GM23338 (cell line): Measurements from ENCODE around the gene GZF1.

Experiments
- CREB1 ChIP-seq: fragments of 250-450 bp; sonication (Bioruptor Pico); IDR thresholded peaks from 2 replicates; pipeline ENCODE4 v1.5.0; 2020; ENCODE audit warnings: low read depth, mild to moderate bottlenecking, moderate library complexity
- CTCF ChIP-seq, 2 experiments: fragments of 200-600 bp in 1 of 2; sonication (generic) in 1 of 2; conservative IDR thresholded peaks; 2 replicates each; pipeline versions ENCODE4 v1.5.1 to v1.6.1; 2016 to 2017; ENCODE audit warnings: antibody characterized with exemption in 2 of 2, low read depth in 2 of 2, mild to moderate bottlenecking in 2 of 2, moderate library complexity in 1 of 2
- EZH2 ChIP-seq: fragments of 200-600 bp; sonication (generic); IDR thresholded peaks from one replicate; pipeline ENCODE4 v1.8.0; 2017; ENCODE audit warnings: antibody characterized with exemption, mild to moderate bottlenecking, low read depth; ENCODE audit not compliant: unreplicated experiment
- EZH2phosphoT487 ChIP-seq: fragments of 200-600 bp; sonication (generic); IDR thresholded peaks from one replicate; pipeline ENCODE4 v1.8.1; 2018; ENCODE audit warnings: antibody characterized with exemption; ENCODE audit not compliant: unreplicated experiment
- JUNB ChIP-seq: IDR thresholded peaks from one replicate; pipeline ENCODE4 v1.6.1; 2016; ENCODE audit warnings: antibody characterized with exemption; ENCODE audit not compliant: unreplicated experiment
- NANOG ChIP-seq: IDR thresholded peaks from 2 replicates; pipeline ENCODE4 v1.6.1; 2016; ENCODE audit warnings: antibody characterized with exemption, borderline replicate concordance
- POLR2AphosphoS5 ChIP-seq: IDR thresholded peaks from 2 replicates; pipeline ENCODE4 v1.6.1; 2016; ENCODE audit warnings: antibody characterized with exemption, low read depth
- REST ChIP-seq: IDR thresholded peaks from one replicate; pipeline ENCODE4 v1.6.1; 2018; ENCODE audit warnings: antibody characterized with exemption; ENCODE audit not compliant: unreplicated experiment
- STAT1 ChIP-seq: IDR thresholded peaks from one replicate; pipeline ENCODE4 v1.6.1; 2016; ENCODE audit warnings: antibody characterized with exemption; ENCODE audit not compliant: unreplicated experiment
- ZNF114 ChIP-seq: fragments of 250-450 bp; sonication (Bioruptor Pico); IDR thresholded peaks from 2 replicates; pipeline ENCODE4 v1.5.0; 2020; ENCODE audit warnings: mild to moderate bottlenecking, moderate library complexity
- ZNF331 ChIP-seq: fragments of 250-450 bp; sonication (Bioruptor Pico); IDR thresholded peaks from 2 replicates; pipeline ENCODE4 v1.5.0; 2020; ENCODE audit warnings: low read depth, mild to moderate bottlenecking, moderate library complexity
- ZNF462 ChIP-seq: fragments of 250-450 bp; sonication (Bioruptor Pico); IDR thresholded peaks from 2 replicates; pipeline ENCODE4 v1.5.0; 2020; ENCODE audit warnings: mild to moderate bottlenecking, moderate library complexity

GRCh38 chr20:23341073-23341472 lies 20.9 kb upstream of the GZF1 start:
- no peak for TF ChIP-seq CTCF (conservative IDR thresholded peaks at IDR 0.05; ENCODE audit: low read depth in 2 of 2)
- no peak for TF ChIP-seq EZH2
- TF ChIP-seq REST: no peak
- no peak for TF ChIP-seq POLR2AphosphoS5
- no peak for TF ChIP-seq EZH2phosphoT487
- TF ChIP-seq JUNB: no peak
- no peak for TF ChIP-seq ZNF331 (CRISPR knock-in tag)
- TF ChIP-seq CREB1 (CRISPR knock-in tag): no peak
- TF ChIP-seq NANOG: no peak
- no peak for TF ChIP-seq ZNF114 (CRISPR knock-in tag)
- TF ChIP-seq STAT1: no peak
- TF ChIP-seq ZNF462 (CRISPR knock-in tag): no peak
